ENCODE data around the gene SCGB3A2.

GRCh38 chr5:147830035-147830434 lies 48.5 kb upstream of the SCGB3A2 start:
- no peak for TF ChIP-seq CTCF (conservative IDR thresholded peaks at IDR 0.05; ENCODE audit: low read length)
- TF ChIP-seq EZH2phosphoT487 (IDR thresholded peaks at IDR 0.05; ENCODE audit: borderline replicate concordance, low read depth, low read length): no peak
